Mucosa of descending colon (tissue), 3 donors: ENCODE measurements around the gene SEM1. TPM values are rescaled to one million over a fixed set of nuclear protein-coding genes. Genes with fewer than 3 reads are reported as not detected.

ENCODE experiments used
- ATAC-seq: fragments of 200-7000 bp; cut with Tn5 transposase; one replicate; pipeline ENCODE4 v1.9.1; 2020; ENCODE audit warnings: mild to moderate bottlenecking, moderate library complexity
- DNase-seq, 3 donors: peaks; one replicate each; pipeline ENCODE4 v3.0.0-alpha.2; 2020
- H3K36me3 ChIP-seq: fragments of 200-600 bp; one replicate; pipeline ENCODE4 v1.8.0; 2021; ENCODE audit warnings: low read depth, mild to moderate bottlenecking
- H3K4me1 ChIP-seq: fragments of 200-600 bp; one replicate; pipeline ENCODE4 v1.8.0; 2021; ENCODE audit warnings: low read depth, mild to moderate bottlenecking
- H3K4me3 ChIP-seq: fragments of 200-600 bp; one replicate; pipeline ENCODE4 v1.8.0; 2021; ENCODE audit warnings: mild to moderate bottlenecking
- H3K9me3 ChIP-seq: fragments of 200-600 bp; one replicate; pipeline ENCODE4 v1.8.0; 2021; ENCODE audit warnings: mild to moderate bottlenecking
- CTCF ChIP-seq: fragments of 200-600 bp; IDR thresholded peaks from one replicate; pipeline ENCODE4 v1.8.0; 2022; ENCODE audit warnings: antibody characterized with exemption, mild to moderate bottlenecking
- intact Hi-C, 2 donors: fragments of 100-400 bp; cut with DNase I in 1 of 2; cut with micrococcal nuclease in 1 of 2; formaldehyde crosslinking; loops; one replicate each; pipeline versions ENCODE4 v1.11.0 to v1.11.1; 2022; cut with DNase I, micrococcal nuclease
- total RNA-seq, 3 donors: library from RNA; stranded (reverse); fragmentation: NEBNext Ultra II Directional in 2 of 3; extraction: Animal tissue kit (Norgen Biotek cat#: 25700) in 2 of 3; gene quantifications; one replicate each; pipeline versions ENCODE4 v1.2.1 to v1.2.4, GENCODE V29; 2021 to 2023
- donor health status: DM: no; HTN: no; CAD: no; lungs with moderate emphysema.
- donor health status: DM: no; HTN: no; CAD: no.
- donor health status: DM: no; HTN: yes; CAD: no.

The SEM1 gene
- total RNA-seq, 3 donors from 2014 or later, result 41.6 to 44.4 (median 43.7) TPM

GRCh38 chr7:96689414-96689813 lies 20.2 kb downstream of the SEM1 start:
- intact Hi-C loops, result no loop called here
- Histone ChIP-seq H3K9me3 (no peaks in the 10 kb centered on the region), H3K4me1 (no peaks in the 10 kb centered on the region), H3K36me3 (no peaks in the 10 kb centered on the region), H3K4me3 (no peak overlapping the region)
- ATAC-seq (no peak), DNase-seq (no peak)
- no peak for TF ChIP-seq CTCF

DNA sequence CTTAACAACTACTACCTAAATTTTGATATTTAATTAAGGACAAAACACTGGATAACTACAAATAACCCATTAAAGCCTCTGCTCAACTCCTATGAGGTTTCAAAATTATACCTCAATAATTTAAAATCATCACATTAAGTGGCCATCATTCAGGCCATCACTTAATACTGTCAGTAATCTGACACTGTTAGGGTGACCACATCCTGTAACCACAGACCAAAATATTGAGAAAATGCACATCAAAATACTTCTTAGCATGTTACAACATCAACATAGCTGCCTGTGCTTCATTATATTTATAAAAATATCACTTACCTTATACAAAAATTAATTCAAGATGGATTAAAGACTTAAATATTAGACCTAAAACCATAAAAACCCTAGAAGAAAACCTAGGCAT lies 23.3 kb downstream of the SEM1 start:
- no peaks in the 10 kb centered on the region for H3K4me1 ChIP-seq
- DNase-seq, result no peak
- H3K36me3 ChIP-seq, result no peaks in the 10 kb centered on the region
- intact Hi-C loops, result no loop called here
- no peak overlapping the region for H3K4me3 ChIP-seq
- TF ChIP-seq CTCF, result no peak
- ATAC-seq, result no peak
- no peaks in the 10 kb centered on the region for H3K9me3 ChIP-seq

- no peak for TF ChIP-seq CTCF
These were observed 23.9 kb downstream of the SEM1 start for GRCh38 chr7:96685755-96686154.

GRCh38 chr7:96685353-96685752 lies 24.3 kb downstream of the SEM1 start:
- Histone ChIP-seq H3K9me3 (no peaks in the 10 kb centered on the region), H3K36me3 (no peaks in the 10 kb centered on the region), H3K4me1 (no peaks in the 10 kb centered on the region), H3K4me3 (no peak overlapping the region)
- no peak for DNase-seq
- intact Hi-C loops, result no loop called here
- no peak for ATAC-seq
- TF ChIP-seq CTCF, result no peak

More at GRCh38 chr7:96685755-96686154, 23.9 kb downstream of the SEM1 start:
- intact Hi-C loops, result no loop called here
- Histone ChIP-seq H3K4me1 (no peaks in the 10 kb centered on the region), H3K9me3 (no peaks in the 10 kb centered on the region), H3K36me3 (no peaks in the 10 kb centered on the region), H3K4me3 (no peak overlapping the region)
- ATAC-seq (no peak), DNase-seq (no peak)

DNA sequence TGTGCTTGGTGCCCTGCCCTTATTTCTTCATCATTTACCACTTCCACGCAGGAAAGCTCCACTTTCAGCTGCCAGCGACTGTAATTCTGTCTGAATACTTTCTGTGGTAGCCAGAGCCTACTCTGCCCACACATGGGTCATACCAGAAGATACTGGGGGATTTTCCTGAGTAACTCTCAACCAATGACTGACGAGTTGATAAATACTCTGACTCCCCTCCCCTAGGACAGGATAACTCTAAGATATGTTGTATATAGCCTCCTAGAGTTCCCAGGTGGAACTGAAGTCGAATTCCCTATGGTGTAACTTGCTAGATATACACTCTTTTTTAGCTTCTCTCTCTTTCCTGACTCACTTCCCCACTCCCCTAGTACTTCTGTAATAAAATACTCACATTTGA lies 29.8 kb downstream of the SEM1 start:
- no peaks in the 10 kb centered on the region for H3K4me1 ChIP-seq
- no peaks in the 10 kb centered on the region for H3K36me3 ChIP-seq
- H3K9me3 ChIP-seq, result no peaks in the 10 kb centered on the region
- ATAC-seq (no peak), DNase-seq (no peak)
- TF ChIP-seq CTCF, result no peak
- no peak overlapping the region for H3K4me3 ChIP-seq
- intact Hi-C loops, result no loop called here

GRCh38 chr7:96676919-96677318 lies 32.7 kb downstream of the SEM1 start:
- ATAC-seq, result no peak
- TF ChIP-seq CTCF, result no peak
- Histone ChIP-seq H3K36me3 (no peaks in the 10 kb centered on the region), H3K4me3 (no peak overlapping the region), H3K9me3 (no peaks in the 10 kb centered on the region), H3K4me1 (no peaks in the 10 kb centered on the region)
- no peak for DNase-seq
- intact Hi-C loops, result no loop called here
